HTR-8/SVneo (cell line): ENCODE data around the gene MSI2.
A peak's percentile ranks its signal among the peaks of the same experiment; 100 is the strongest.
"Not testable (repeated sequence)": the region's sequence is repeated elsewhere in the genome, so short reads cannot be mapped to it uniquely, and the experiment has no call there.

Experiments
- DNase-seq: peaks from one replicate; pipeline ENCODE4 v3.0.0; 2011; ENCODE audit warnings: low spot score, mixed read lengths; ENCODE audit not compliant: insufficient read length
- FAIRE-seq: peaks from 2 replicates; lab custom pipeline; 2011; peaks lifted over from hg19 to GRCh38; lab: Jason Lieb, UNC

Gene MSI2

DNA sequence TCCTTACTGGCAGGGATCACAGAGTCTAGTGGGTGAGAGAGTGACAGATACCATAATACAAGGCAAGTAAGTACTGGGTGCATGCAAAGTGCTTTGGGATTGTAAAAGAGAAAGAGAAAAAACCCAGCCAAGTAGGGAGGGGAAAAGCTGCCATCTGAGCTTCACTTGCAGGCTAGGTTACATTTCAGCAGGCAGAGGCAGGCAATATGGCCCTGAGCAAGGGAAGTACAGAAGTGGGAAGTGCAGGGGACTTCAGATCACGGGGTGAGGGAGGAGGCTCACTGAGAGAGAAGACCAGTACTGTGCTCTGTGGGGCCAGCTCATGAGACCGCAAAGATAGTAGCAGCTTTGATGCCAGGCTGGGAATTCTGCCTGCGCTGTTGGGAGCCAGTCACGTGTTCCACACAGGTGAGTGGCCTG is 230.6 kb downstream of the MSI2 start:
- FAIRE-seq = no peak
- DNase-seq = no peak

DNA sequence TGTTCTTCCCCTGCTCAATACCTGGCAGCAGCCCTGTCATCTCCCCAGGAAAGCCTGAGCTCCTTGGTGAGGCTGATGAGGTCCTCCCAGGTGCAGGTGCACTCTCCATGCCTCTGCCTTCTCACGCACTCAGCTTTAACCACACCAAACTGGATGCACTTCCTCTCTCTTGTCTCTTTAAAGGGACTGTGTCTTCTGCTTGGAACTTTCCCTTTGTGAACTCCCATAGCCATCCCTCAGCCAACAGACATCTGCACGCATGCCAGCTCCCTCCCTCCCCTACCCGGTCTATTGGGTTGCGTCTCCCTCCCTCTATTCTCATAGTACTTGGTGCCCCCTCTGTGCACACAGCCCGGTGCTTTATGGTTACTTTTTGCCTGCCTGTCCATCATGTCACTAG is 231.2 kb downstream of the MSI2 start:
- no peak for FAIRE-seq
- no peak for DNase-seq

DNA sequence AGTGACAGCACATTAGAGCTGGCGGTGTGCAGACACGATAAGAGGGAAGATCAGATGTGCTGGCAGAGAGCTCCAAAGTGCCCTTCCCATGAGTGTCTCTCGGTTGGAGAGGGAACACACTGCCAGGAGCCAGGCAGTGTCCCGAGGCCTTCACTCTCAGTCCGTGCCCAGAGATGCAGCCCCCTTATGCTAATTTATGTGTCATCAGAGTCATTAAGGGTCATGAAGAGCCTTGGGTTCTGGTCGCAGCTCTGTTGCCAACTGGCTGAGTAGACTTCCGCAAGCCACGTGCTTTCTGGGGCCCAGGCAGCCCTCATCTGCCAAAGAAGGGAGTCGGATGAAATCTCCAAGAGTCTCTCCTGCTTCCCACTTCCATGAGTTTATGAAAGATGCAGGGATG is 232.5 kb downstream of the MSI2 start:
- no peak for DNase-seq
- FAIRE-seq = no peak

DNA sequence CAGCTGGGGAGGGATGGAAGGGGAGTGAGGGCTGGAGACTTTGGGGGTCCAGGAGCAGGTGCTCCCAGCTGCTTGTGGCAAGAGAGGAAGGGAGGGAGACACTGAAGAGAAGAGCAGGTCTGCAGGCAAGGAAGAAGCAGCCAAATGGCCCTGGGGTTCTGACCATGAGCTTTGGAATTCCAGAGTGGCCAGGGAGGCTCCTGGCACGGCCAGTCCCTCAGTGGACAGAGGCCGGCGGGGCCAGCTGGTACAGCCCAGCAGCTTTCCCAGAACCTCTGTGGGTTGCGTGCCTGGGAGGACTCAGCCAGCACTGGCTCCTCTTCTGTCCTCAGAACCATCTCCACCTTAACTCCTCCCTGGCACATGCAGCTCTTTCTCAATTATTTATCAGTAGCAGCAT is 233.0 kb downstream of the MSI2 start:
- FAIRE-seq (no peak), DNase-seq (no peak)

DNA sequence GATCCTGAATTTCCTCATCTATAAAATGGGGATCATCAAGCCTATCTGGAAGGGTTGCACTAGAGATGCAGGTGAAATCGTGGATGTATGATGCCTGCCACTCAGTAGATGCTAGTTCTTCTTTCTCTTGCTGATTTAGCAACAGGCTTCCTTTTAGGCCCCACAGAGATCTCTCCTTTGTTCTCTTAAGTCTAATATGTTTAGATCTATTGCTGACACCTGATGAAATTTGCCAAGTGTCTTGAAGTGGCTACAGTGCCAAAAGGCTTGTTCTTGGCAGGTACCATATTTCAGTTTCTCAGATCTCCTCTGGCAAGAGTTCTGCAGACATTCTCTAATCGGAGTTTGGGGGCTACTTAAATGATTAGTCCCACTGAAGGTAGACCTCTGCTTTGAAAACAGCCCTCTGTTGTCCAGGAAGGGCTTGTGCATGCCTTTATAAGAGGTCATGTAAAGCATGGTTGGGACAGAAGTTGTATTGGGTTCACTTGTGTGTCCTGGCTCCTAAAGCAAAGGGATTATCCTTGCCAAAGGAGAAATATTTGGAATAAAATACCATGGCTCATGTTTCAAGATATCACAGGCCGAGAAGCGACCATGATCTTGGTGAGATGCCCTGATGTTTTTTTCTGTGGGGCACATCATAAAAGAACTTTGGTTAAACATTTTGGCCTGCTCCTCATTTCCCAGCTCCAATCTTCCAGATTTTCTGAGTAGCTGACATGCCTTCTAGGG is 234.0 kb downstream of the MSI2 start:
- FAIRE-seq (no peak), DNase-seq (no peak)

DNA sequence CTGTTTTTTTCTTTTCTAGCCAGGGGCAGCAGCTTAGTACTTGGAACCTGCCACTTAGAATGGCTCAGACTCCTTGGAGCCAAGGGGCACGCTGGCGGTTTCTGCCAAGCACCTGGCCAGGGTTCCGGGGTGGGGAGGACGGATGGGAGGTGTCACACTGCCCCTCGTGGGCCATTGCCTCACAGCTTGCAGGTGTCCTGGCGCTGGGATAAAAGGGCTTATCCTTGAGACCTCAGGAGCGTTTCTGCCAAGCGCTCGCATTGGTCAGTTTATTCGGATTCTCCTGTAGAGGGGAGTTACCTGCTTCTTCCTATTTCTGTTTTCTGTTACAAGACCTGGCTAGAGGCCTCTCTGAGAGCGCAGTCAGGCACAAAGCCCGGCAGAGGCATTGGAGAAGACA is 234.6 kb downstream of the MSI2 start:
- DNase-seq = no peak
- FAIRE-seq = no peak

DNA sequence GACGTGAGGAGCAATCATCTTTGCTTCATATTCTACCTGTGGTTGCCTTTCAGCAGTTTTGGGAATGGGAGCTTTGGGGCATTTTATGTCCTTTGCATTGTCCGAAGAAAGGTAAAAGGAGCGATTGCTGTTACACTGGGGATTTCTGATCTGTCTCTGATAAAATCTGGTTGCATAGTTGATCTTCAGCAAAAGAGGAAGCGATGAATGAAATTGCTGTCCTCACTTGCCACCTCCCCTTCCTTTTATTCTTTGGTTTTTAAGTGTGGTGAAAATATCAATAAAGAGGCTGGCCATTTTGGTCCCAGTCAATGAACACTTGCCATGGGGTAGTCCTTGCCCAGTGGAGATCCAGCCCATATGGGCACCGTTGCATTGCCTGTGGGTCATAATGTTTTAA is 236.8 kb downstream of the MSI2 start:
- peak; percentile 9 for FAIRE-seq

DNA sequence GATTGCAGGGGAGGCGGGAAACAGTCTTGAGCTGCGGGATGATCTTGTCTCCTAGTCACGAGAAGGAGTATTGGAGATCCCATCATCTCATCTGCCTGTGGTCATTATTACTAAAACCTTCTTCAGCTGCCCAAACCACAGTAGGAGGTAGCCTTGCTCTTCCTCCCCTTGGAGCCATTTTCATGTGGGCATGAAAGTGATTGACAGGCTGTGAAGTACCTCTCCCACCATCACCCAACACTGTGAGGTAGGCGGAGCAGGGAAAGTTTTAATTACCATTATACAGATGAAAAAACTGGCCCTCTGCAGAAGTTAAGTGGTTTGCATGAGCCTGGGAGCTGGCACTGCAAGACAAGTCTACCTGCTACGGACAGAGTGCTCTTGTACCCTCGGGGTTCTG is 237.3 kb downstream of the MSI2 start:
- FAIRE-seq = peak; percentile 65

More for the DNA sequence above, 236.8 kb downstream of the MSI2 start:
- DNase-seq = no peak

DNA sequence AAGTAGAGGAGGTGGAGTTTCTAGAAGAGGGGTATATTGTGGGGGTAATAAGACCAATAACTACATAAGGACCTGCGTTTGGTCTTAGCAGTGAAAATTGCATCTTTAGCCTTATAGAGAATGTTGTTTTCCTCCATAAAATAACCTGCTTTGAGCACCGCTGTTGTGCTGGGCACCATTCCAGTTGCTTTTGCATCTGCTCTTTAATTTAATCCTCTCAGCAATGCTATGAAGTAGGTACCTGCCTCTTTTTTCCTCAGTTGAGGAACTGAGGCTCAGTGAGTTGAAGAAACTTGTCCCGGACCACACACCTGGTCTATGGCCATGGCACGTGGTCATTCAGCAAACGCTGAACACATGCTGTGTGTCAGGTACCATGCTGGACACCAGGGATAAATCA is 238.1 kb downstream of the MSI2 start:
- FAIRE-seq (no peak), DNase-seq (no peak)

More for the DNA sequence above, 237.3 kb downstream of the MSI2 start:
- no peak for DNase-seq

DNA sequence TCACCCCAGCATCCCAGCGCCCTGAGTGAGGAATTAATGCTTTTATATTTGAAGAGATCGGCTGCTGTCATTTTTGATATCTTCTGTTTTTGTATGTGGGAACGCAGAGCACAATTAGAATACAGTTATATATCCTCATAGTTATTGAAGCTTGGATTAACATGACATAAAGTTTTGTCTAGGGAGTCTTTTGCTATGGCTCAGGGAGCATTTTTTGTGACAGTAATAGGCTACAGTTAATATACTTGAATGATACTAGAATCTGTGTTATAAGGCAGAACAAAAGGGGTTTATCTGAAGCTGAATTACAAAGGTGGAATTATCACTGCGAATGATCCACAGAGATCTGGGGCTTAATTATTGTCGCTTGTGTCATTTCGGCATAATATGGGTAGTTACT is 239.4 kb downstream of the MSI2 start:
- no peak for DNase-seq
- no peak for FAIRE-seq

DNA sequence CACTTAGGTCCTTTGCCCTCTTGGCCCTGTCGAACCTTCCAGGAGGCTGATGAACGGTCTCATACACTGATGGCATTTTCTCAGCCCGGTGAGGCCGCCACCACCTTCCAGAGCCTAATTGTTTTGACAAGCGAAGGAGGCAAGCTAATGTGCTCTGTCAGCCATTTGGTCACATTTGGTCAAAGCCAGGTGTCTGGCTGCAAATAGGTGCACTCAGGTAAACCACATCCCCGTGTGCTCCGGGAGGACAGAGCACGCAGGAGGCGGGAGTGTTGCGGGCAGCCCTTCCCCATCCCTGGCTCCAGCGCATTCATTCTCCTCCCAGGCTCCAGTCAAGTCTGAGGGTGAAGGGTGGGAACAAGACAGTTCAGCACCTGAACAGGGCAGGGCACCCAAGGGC is 240.1 kb downstream of the MSI2 start:
- DNase-seq = no peak
- no peak for FAIRE-seq

DNA sequence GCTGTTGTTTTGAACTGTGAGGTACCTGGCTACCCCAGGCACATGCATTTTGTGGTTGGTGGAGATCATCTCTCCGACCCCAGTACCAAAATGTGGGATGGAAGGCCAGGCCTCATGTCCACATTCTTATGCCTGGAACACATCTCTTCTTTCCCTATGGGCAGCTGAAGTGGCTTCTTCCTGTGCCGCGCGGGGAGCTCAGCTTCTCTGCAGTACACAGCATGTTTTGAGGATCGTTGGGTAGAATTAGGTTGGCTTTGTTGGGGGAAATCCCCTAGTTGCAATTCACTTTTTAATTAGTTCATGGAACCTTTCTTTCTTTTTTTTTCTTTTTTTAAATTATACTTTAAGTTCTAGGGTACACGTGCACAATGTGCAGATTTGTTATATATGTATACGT is 242.1 kb downstream of the MSI2 start:
- no peak for FAIRE-seq
- no peak for DNase-seq

DNA sequence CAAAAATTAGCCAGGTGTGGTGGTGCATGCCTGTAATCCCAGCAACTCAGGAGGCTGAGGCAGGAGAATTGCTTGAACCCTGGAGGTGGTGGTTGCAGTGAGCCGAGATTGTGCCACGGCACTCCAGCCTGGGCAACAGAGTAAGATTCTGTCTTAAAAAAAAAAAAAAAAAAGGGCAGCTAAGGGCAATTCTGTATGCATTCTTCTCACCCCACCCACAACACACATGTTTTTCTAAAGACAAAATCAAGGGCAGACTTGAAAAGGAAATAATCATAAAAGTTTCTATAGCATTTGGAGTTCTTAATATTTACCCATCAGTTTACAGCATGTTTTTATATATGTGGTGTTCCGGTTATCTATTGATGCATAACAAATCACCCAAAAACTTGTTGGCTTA is 242.9 kb downstream of the MSI2 start:
- not testable (repeated sequence) for DNase-seq, FAIRE-seq

DNA sequence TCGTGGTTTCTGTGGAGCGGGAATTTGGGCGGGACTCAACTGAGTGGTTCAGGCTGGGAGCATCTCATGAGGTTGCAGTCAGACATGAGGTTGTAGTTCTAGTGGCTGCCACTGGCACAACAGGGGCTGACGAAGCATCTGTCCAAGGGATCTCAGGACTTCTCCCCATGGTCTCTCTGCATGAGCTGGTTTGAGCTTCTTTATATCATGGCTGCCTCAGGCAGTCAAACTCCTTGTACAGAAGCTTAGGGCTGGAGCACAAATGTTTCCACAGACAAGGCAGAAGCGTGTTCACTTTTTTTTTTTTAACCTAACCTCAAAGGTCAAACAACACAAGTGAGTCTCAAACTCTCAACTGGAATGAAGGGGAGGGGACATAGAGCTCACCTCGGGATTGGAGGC is 243.3 kb downstream of the MSI2 start:
- DNase-seq = no peak
- FAIRE-seq = no peak

DNA sequence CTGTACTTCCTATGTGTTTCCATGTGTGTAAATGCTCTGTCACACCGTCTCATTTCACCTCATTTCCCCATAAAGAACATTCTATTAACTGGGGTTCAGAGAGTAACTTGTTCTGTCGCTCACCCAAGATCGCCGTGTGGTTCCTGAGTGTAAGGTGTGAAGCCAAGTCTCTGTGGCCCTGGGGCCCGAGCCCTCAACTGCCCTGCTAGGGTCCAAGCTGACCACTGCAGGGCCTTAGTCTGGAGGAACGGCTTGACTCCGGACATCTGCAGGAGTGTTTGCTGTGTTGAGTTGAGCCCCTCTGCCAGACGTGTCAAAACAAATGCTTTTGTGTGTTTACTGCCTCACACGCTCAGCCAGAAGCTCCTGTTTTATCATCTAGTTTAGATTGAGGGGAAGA is 244.7 kb downstream of the MSI2 start:
- no peak for FAIRE-seq
- no peak for DNase-seq

DNA sequence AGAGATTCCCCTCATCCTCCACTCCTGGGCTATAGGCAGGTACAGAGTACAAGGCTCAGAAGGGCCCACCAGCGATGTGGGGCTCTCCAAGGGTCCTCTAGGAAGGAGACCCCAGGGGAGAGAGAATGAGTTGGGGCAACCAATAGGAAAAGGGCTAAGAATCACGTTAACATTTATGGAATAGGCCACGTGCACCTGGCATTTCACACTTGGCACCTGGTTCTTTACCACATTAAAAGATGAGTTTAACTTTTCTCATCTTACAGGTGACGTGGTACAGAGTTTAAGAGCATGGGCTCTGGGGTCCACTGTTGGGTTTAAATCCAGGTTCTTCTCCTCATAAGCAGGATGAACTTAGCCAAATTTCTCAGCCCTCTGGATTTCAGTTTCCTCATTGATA is 245.7 kb downstream of the MSI2 start:
- FAIRE-seq = no peak
- no peak for DNase-seq

DNA sequence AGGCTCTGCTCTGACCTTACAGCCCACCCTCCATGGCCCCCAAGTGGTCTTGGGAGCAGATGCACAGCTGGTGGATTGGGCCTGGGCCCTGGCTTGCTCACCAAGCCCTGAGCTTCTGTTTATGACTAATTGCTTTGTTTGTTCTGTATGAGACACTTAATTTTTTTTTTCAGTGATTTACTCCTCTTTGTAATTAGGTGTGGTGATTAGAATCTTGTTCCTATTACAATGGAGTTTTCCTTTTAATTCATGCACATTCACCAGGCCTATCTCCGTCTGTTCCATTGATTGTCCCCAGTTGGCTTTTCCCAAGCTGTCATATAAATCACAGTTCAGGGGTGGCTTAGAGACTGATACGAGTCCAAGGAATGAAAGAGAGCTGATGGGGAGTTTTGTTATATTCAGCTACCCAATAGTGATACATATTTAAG is 246.5 kb downstream of the MSI2 start:
- DNase-seq (no peak), FAIRE-seq (no peak)

DNA sequence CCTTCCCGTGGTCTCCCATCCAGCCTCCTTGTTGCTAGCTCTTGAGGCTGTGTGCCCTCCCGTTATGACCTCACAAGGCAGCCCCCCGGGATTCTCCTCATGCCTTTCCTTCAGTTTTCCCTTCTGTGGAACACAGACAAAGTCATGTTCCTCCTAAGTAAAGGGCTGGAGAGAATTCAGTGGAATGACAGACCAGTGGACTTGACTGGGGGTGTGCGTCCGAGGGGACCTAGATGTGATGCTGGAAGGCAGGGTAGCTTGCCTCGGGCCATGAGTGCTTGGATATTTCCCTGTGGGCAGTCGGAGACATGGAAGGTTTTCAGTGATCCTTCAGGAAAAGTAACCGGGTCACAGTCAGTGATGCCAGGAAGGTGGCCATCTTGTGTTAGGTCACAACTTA is 247.9 kb downstream of the MSI2 start:
- FAIRE-seq (no peak), DNase-seq (no peak)

DNA sequence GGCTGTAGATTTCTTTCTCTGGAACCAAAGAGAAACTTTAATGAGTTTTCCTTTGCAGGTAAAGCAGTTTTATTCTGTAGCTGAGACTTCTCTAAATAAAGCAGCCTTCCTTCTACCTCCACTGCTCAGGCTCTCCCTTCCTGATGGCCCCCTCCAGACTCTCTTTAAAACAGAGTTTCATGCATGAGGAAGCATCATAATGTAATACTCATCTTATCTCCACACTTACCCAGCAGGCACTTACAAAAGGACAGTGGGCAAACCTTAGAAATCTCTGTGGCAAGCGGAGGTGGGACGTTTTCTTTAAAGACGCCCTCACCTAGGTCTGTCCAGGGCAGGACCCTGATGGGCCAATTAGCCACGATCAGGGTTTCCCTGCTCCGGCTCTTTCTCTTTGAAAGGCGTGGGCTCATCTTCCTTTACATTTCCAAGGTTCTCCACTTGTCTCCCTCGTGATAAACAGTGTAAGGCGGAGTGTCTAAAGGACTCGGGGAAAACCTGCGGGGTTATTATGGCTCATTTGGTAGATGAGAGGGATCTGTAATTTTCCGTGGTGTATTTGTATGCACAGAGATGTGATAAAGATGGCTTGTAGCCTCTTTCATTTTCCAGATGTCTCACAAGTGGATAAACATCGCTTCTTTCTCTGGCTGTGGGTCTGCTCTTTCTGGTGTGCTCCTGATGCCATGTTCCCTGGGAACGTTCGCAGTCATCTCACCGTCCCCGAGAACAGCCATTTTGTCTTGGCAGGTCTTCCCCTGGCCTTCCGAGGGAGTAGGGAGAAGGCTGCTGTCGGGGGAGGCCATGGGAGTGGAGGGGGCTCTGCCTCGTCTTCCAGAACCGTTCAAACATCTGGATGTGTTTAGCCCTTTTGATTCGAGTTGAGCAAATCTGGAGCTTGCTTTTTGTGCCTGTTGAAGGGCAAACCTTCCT is 249.8 kb downstream of the MSI2 start:
- no peak for DNase-seq
- FAIRE-seq = no peak

DNA sequence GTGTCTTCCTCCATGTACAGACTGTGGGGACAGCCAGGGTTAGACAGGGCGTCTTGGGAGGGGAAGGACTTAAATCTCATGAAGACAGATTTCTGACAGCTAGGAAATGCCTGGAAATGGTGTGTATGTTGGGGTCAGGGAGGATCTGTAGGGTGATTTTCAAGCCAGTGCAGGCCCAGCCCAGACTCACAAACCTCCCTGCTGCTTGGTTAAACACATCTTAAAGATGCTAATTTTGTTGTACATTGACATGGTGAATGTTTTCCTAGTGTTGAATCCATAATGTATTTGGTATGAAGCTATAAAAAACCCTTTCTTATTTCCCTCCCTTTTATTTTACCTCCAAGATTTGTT is 250.4 kb downstream of the MSI2 start:
- FAIRE-seq = peak; percentile 77
- no peak for DNase-seq

DNA sequence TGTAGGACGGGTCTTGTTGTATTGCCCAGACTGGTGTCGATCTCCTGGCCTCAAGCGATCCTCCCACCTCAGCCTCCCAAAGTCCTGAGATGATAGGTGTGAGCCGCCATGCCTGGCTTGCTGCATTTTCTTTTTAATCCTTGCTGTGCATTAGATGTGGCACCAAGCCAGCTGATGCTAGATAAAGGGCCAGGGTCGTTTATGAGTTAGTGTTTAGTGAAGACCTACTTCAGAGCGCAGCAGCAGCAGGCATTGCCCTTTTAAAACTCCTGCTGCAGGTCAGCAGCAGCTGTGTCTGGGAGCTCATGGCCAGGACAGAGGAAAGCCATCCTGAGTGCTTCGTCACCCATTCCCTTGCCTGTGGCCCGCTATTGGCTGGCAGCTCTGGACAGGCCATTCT is 251.5 kb downstream of the MSI2 start:
- DNase-seq = no peak
- no peak for FAIRE-seq

DNA sequence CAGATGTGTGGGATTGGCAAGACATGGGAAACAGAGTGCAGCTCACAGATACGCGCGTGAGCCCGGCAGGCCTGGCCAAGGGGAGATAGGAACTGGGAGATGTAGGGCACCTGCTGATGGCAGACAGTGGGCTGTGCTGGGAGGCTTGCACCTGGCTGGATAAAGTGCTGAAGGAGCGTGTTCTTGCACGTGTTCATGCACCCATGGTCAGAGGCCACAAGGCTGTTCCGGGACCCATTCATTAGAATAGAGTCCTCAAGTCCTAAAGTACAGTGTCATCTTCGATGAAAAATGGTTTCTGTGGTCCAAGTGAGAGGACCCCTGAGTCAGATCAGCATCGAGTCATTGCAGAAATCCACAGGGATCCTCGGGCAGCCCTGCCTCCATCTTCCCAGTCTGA is 252.3 kb downstream of the MSI2 start:
- DNase-seq = no peak
- no peak for FAIRE-seq
